SK-N-SH (cell line): Measurements from ENCODE around the gene COBL.

ENCODE experiments used
- CTCF ChIP-seq: fragments of 200-600 bp; sonication (generic); IDR thresholded peaks from 2 replicates; pipeline ENCODE4 v1.6.1; 2017; ENCODE audit warnings: antibody characterized with exemption, mild to moderate bottlenecking, moderate library complexity
- RFX5 ChIP-seq: IDR thresholded peaks from 2 replicates; pipeline ENCODE4 v1.6.1; 2012; ENCODE audit warnings: mild to moderate bottlenecking, improper control_type of control experiment, low read length
- SIN3A ChIP-seq: IDR thresholded peaks from 2 replicates; pipeline ENCODE4 v1.6.1; 2012; ENCODE audit warnings: low read depth, mild to moderate bottlenecking, low read length, moderate library complexity, borderline replicate concordance
- TAF1 ChIP-seq: IDR thresholded peaks from 2 replicates; pipeline ENCODE4 v1.6.1; 2012; ENCODE audit warnings: low read depth, mild to moderate bottlenecking, low read length, moderate library complexity, borderline replicate concordance
- TEAD4 ChIP-seq: IDR thresholded peaks from 2 replicates; pipeline ENCODE4 v1.4.0; 2012; ENCODE audit warnings: mild to moderate bottlenecking, borderline replicate concordance; ENCODE audit not compliant: insufficient read depth
- YY1 ChIP-seq: IDR thresholded peaks from 2 replicates; pipeline ENCODE4 v1.4.0; 2012; ENCODE audit warnings: low read depth, mild to moderate bottlenecking
- ZBTB33 ChIP-seq: IDR thresholded peaks from 2 replicates; pipeline ENCODE4 v1.4.0; 2012; ENCODE audit warnings: low read depth, borderline replicate concordance

- TF ChIP-seq TEAD4 (no peak), SIN3A (no peak), CTCF (no peak), TAF1 (no peak), YY1 (no peak), RFX5 (no peak), ZBTB33 (no peak)
These were observed 235.9 kb downstream of the COBL start for GRCh38 chr7:51080622-51081269.
